ENCODE measurements around the gene PIP5K1B.
A peak's percentile ranks its signal among the peaks of the same experiment; 100 is the strongest.

The PIP5K1B gene

GRCh38 chr9:68821911-68822310 is 116.9 kb downstream of the PIP5K1B start:
- DNase-seq, result no peak

- no peak for DNase-seq
Measured at GRCh38 chr9:68822596-68823165, 117.6 kb downstream of the PIP5K1B start.

- peak; percentile 54 for DNase-seq
Measured at GRCh38 chr9:68825762-68826472, 120.9 kb downstream of the PIP5K1B start.

- no peak for DNase-seq
Measured at GRCh38 chr9:68827837-68828744, 123.1 kb downstream of the PIP5K1B start.

- DNase-seq, result no peak
Measured at GRCh38 chr9:68832101-68832500, 127.1 kb downstream of the PIP5K1B start.

GRCh38 chr9:68832861-68833518 is 128.0 kb downstream of the PIP5K1B start:
- DNase-seq, result no peak

- no peak for DNase-seq
Measured at GRCh38 chr9:68834931-68835520, 130.0 kb downstream of the PIP5K1B start.

GRCh38 chr9:68836788-68837187 is 131.7 kb downstream of the PIP5K1B start:
- no peak for DNase-seq

GRCh38 chr9:68838245-68838644 is 133.2 kb downstream of the PIP5K1B start:
- DNase-seq, result no peak

- peak; percentile 24 for DNase-seq
Measured at GRCh38 chr9:68841276-68842052, 136.4 kb downstream of the PIP5K1B start.

GRCh38 chr9:68842568-68842967 is 137.5 kb downstream of the PIP5K1B start:
- DNase-seq, result no peak

- no peak for DNase-seq
Measured at GRCh38 chr9:68843239-68843638, 138.2 kb downstream of the PIP5K1B start.

- DNase-seq, result no peak
Measured at GRCh38 chr9:68844157-68844556, 139.1 kb downstream of the PIP5K1B start.

- DNase-seq, result no peak
Measured at GRCh38 chr9:68844631-68845612, 139.9 kb downstream of the PIP5K1B start.

GRCh38 chr9:68847765-68848164 is 142.7 kb downstream of the PIP5K1B start:
- no peak for DNase-seq

- no peak for DNase-seq
Measured at GRCh38 chr9:68851657-68852056, 146.6 kb downstream of the PIP5K1B start.

- no peak for DNase-seq
Measured at GRCh38 chr9:68852941-68853340, 147.9 kb downstream of the PIP5K1B start.

GRCh38 chr9:68859347-68859746 is 154.3 kb downstream of the PIP5K1B start:
- DNase-seq, result no peak

- DNase-seq, result no peak
Measured at GRCh38 chr9:68860419-68860818, 155.4 kb downstream of the PIP5K1B start.

- DNase-seq, result no peak
Measured at GRCh38 chr9:68861436-68861835, 156.4 kb downstream of the PIP5K1B start.

- no peak for DNase-seq
Measured at GRCh38 chr9:68867066-68867465, 162.0 kb downstream of the PIP5K1B start.
